Peyer's patch (tissue), 4 donors: ENCODE data around the gene FOXK1. TPM values are rescaled to one million over a fixed set of nuclear protein-coding genes. Genes with fewer than 3 reads are reported as not detected.

ENCODE experiments used
- DNase-seq, 3 donors: peaks; one replicate each; pipeline ENCODE4 v3.0.0-alpha.2; 2017 to 2019
- H3K27ac ChIP-seq, 4 donors: fragments of 200-600 bp; sonication (generic); one replicate each; pipeline ENCODE4 v1.5.1; 2016 to 2019
- H3K27me3 ChIP-seq, 2 donors: fragments of 200-600 bp; sonication (generic); one replicate each; pipeline ENCODE4 v1.5.1; 2019
- H3K36me3 ChIP-seq, 3 donors: fragments of 200-600 bp; sonication (generic); one replicate each; pipeline ENCODE4 v1.5.1; 2016 to 2019
- H3K4me1 ChIP-seq, 4 donors: fragments of 200-600 bp; sonication (generic); one replicate each; pipeline ENCODE4 v1.5.1; 2016 to 2019
- H3K4me3 ChIP-seq, 4 donors: fragments of 200-600 bp; sonication (generic); 1 replicate in 3 of 4; 2 replicates in 1 of 4; pipeline ENCODE4 v1.5.1; 2016 to 2019; ENCODE audit warnings: mild to moderate bottlenecking in 1 of 4
- H3K9me3 ChIP-seq, 4 donors: fragments of 200-600 bp; sonication (generic); one replicate each; pipeline ENCODE4 v1.5.1; 2016 to 2019; ENCODE audit warnings: mild to moderate bottlenecking in 1 of 4
- CTCF ChIP-seq, 6 experiments: fragments of 450-650 bp in 4 of 6; fragments of 200-600 bp in 2 of 6; sonication (generic) in 1 of 6; IDR thresholded peaks; one replicate each; pipeline ENCODE4 v1.5.1; 2017 to 2019; ENCODE audit warnings: antibody characterized with exemption in 6 of 6, mild to moderate bottlenecking in 3 of 6, moderate library complexity in 1 of 6
- POLR2A ChIP-seq, 2 donors: fragments of 450-650 bp; IDR thresholded peaks; one replicate each; pipeline ENCODE4 v1.5.1; 2017; ENCODE audit warnings: antibody characterized with exemption in 2 of 2, mild to moderate bottlenecking in 2 of 2, moderate library complexity in 2 of 2
- total RNA-seq, 4 donors: library from RNA; depleted of rRNA; stranded (reverse); fragments of >200 nt; gene quantifications; one replicate each; pipeline ENCODE4 v1.1.0, GENCODE V29; 2016

The FOXK1 gene
- total RNA-seq, 4 donors from 2014 or later = 14.9 to 47.0 (median 36.1) TPM

GRCh38 chr7:4702961-4703512 is 20.9 kb downstream of the FOXK1 start:
- TF ChIP-seq POLR2A (IDR thresholded peaks at IDR 0.05) = no peak
- no peak overlapping the region for H3K4me3 ChIP-seq
- no peaks in the 10 kb centered on the region for H3K27me3 ChIP-seq
- H3K27ac ChIP-seq = no peak overlapping the region
- peaks cover 0 to 42% (median 0%) of the 10 kb centered on the region in 4 donors for H3K4me1 ChIP-seq
- no peak for DNase-seq
- H3K9me3 ChIP-seq = no peaks in the 10 kb centered on the region
- H3K36me3 ChIP-seq = no peaks in the 10 kb centered on the region

DNA sequence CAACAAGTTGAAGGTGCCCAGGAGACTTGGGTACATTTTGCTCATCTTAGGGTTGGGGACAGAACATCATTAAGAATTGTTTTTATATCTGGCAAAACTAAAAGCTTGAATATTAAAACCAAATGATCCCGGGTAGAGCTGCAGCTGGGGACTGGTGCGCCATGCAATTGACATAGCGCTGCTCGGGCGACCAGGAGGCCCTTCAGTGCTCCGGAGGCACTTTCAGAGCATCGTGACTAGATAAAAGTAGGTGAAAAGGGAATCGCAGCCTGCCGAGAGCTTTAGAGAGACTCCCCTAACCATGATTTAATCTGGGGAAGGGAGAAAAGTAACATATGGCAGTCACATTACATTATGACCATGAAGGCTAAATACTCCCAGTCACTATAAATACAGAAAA is 21.4 kb downstream of the FOXK1 start:
- DNase-seq = no peak
- no peak overlapping the region for H3K4me3 ChIP-seq
- H3K36me3 ChIP-seq = no peaks in the 10 kb centered on the region
- H3K27me3 ChIP-seq = no peaks in the 10 kb centered on the region
- TF ChIP-seq POLR2A (IDR thresholded peaks at IDR 0.05) = no peak
- TF ChIP-seq CTCF (IDR thresholded peaks at IDR 0.05) = no peak
- H3K4me1 ChIP-seq = peaks cover 0 to 43% (median 0%) of the 10 kb centered on the region in 4 donors
- H3K9me3 ChIP-seq = no peaks in the 10 kb centered on the region
- H3K27ac ChIP-seq = no peak overlapping the region

GRCh38 chr7:4706384-4707216 is 24.5 kb downstream of the FOXK1 start:
- no peak for TF ChIP-seq POLR2A (IDR thresholded peaks at IDR 0.05)
- TF ChIP-seq CTCF (IDR thresholded peaks at IDR 0.05) = no peak
- peak overlapping the region in 2 of 4 donors; percentile 30 to 35 for H3K27ac ChIP-seq
- H3K36me3 ChIP-seq = no peaks in the 10 kb centered on the region
- peaks cover 0 to 31% (median 0%) of the 10 kb centered on the region in 4 donors for H3K4me1 ChIP-seq
- no peaks in the 10 kb centered on the region for H3K9me3 ChIP-seq
- H3K4me3 ChIP-seq = no peak overlapping the region
- H3K27me3 ChIP-seq = no peaks in the 10 kb centered on the region
- DNase-seq = no peak

DNA sequence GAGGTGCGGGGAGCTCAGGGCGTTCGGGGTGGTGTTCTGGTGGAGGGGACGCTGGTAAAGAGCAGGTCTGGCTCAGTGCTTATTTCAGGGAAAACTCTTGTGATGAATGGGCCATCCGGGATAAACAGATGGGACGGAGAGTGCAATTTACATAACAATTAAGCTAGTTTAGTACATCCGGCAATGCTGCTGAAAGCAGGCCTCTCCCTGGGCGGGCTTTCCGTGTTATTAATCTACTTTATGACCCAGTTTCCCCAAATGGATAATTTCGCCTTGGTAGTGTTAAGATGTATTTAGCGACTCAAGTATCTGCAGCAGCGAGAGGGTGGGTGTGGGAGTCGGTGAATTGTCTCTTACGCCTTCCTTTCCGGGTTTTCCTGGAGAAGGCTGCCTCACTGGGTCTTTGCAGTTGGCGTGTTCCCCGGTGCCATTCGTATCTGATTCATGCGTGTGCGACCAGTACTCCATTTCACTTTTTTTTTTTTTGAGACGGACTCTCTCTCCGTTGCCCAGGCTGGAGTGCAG is 25.2 kb downstream of the FOXK1 start:
- no peak for DNase-seq
- Histone ChIP-seq H3K27ac (peak overlapping the region in 2 of 4 donors; percentile 30 to 35), H3K4me3 (no peak overlapping the region), H3K4me1 (peaks cover 0 to 33% (median under 1%) of the 10 kb centered on the region in 4 donors), H3K9me3 (no peaks in the 10 kb centered on the region), H3K36me3 (no peaks in the 10 kb centered on the region), H3K27me3 (no peaks in the 10 kb centered on the region)
- no peak for TF ChIP-seq CTCF (IDR thresholded peaks at IDR 0.05)
- no peak for TF ChIP-seq POLR2A (IDR thresholded peaks at IDR 0.05)

GRCh38 chr7:4707980-4708411 is 25.9 kb downstream of the FOXK1 start:
- no peak overlapping the region for H3K4me3 ChIP-seq
- H3K4me1 ChIP-seq = peaks cover 0 to 34% (median 4%) of the 10 kb centered on the region in 4 donors
- no peak overlapping the region for H3K27ac ChIP-seq
- TF ChIP-seq CTCF (IDR thresholded peaks at IDR 0.05) (no peak), POLR2A (IDR thresholded peaks at IDR 0.05) (no peak)
- no peak for DNase-seq
- H3K36me3 ChIP-seq = no peaks in the 10 kb centered on the region
- H3K9me3 ChIP-seq = no peaks in the 10 kb centered on the region
- no peaks in the 10 kb centered on the region for H3K27me3 ChIP-seq

DNA sequence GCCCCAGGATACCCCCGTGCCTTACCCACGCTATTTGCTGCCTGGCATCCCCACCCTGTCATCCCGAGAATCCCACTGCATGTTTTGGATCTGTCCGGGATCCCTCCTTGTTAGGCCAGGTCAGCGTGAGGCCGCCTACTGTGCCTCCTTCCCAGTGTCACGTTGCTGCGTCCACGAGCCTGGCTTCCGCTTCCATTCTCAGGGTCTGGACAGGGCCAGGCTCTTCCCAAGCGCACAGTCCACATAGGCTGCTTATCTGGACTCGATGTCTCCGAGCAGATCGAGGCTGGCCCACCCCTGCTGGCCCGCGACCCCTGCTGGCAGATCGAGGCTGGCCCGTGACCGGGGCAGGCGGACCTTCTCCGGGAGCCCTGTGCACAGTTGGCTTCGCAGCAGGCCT is 27.1 kb downstream of the FOXK1 start:
- Histone ChIP-seq H3K27me3 (no peaks in the 10 kb centered on the region), H3K4me1 (peaks cover 0 to 37% (median 5%) of the 10 kb centered on the region in 4 donors), H3K9me3 (no peaks in the 10 kb centered on the region), H3K36me3 (no peaks in the 10 kb centered on the region), H3K27ac (no peak overlapping the region), H3K4me3 (no peak overlapping the region)
- no peak for DNase-seq
- no peak for TF ChIP-seq POLR2A (IDR thresholded peaks at IDR 0.05)
- TF ChIP-seq CTCF (IDR thresholded peaks at IDR 0.05) = no peak
